Neural progenitor cell (in vitro differentiated cells): ENCODE data around the gene LEPR. TPM values are rescaled to one million over a fixed set of nuclear protein-coding genes. Genes with fewer than 3 reads are reported as not detected.

Experiments
- DNase-seq: peaks from one replicate; pipeline ENCODE4 v3.0.0-alpha.2; 2016; ENCODE audit warnings: low spot score
- H2AFZ ChIP-seq: fragments of 200-600 bp; sonication (generic); replicated peaks from 2 replicates; pipeline ENCODE4 v1.6.1; 2016; ENCODE audit warnings: antibody characterized with exemption
- H3F3A ChIP-seq: fragments of 200-600 bp; sonication (generic); 2 replicates; pipeline ENCODE4 v1.6.1; 2016; ENCODE audit warnings: antibody characterized with exemption, low read depth
- H3K27ac ChIP-seq: fragments of 200-600 bp; sonication (generic); 2 replicates; pipeline ENCODE4 v1.5.1; 2016; ENCODE audit warnings: mild to moderate bottlenecking
- H3K27me3 ChIP-seq: fragments of 200-600 bp; sonication (generic); 2 replicates; pipeline ENCODE4 v1.6.1; 2016; ENCODE audit warnings: mild to moderate bottlenecking, moderate library complexity
- H3K36me3 ChIP-seq: fragments of 200-600 bp; sonication (generic); 2 replicates; pipeline ENCODE4 v1.5.1; 2016
- H3K4me1 ChIP-seq: fragments of 200-600 bp; sonication (generic); 2 replicates; pipeline ENCODE4 v1.6.1; 2016; ENCODE audit warnings: mixed run types
- H3K4me2 ChIP-seq: fragments of 200-600 bp; sonication (generic); 2 replicates; pipeline ENCODE4 v1.6.1; 2016
- H3K4me3 ChIP-seq: fragments of 200-600 bp; sonication (generic); 2 replicates; pipeline ENCODE4 v1.5.1; 2016
- H3K79me2 ChIP-seq: fragments of 200-600 bp; sonication (generic); 2 replicates; pipeline ENCODE4 v1.6.1; 2016; ENCODE audit warnings: low read depth
- H3K9ac ChIP-seq: fragments of 200-600 bp; sonication (generic); 2 replicates; pipeline ENCODE4 v1.6.1; 2016
- H3K9me3 ChIP-seq: fragments of 200-600 bp; sonication (generic); 2 replicates; pipeline ENCODE4 v1.5.1; 2016; ENCODE audit warnings: low read depth
- H4K20me1 ChIP-seq: fragments of 200-600 bp; sonication (generic); 2 replicates; pipeline ENCODE4 v1.6.1; 2016; ENCODE audit warnings: low read depth
- H3K27ac Mint-ChIP-seq: 3 replicates; pipeline ENCODE4 v1.8.0; 2021; ENCODE audit warnings: mixed read lengths
- H3K27me3 Mint-ChIP-seq: 2 replicates; pipeline ENCODE4 v1.8.0; 2022; ENCODE audit warnings: low read depth, mild to moderate bottlenecking, inconsistent platforms, moderate library complexity, mixed read lengths; ENCODE audit not compliant: insufficient read depth
- H3K36me3 Mint-ChIP-seq: 3 replicates; pipeline ENCODE4 v1.8.0; 2021; ENCODE audit warnings: mixed read lengths
- H3K4me1 Mint-ChIP-seq: 3 replicates; pipeline ENCODE4 v1.8.0; 2021; ENCODE audit warnings: mixed read lengths
- H3K4me3 Mint-ChIP-seq: 3 replicates; pipeline ENCODE4 v1.8.0; 2021; ENCODE audit warnings: mild to moderate bottlenecking, moderate library complexity, mixed read lengths
- H3K9me3 Mint-ChIP-seq: 3 replicates; pipeline ENCODE4 v1.8.0; 2020; ENCODE audit warnings: mixed read lengths
- EZH2 ChIP-seq: fragments of 200-600 bp; sonication (generic); IDR thresholded peaks from 2 replicates; pipeline ENCODE4 v1.6.1; 2017; ENCODE audit warnings: antibody characterized with exemption, mild to moderate bottlenecking, moderate library complexity
- EZH2phosphoT487 ChIP-seq: fragments of 200-600 bp; sonication (generic); IDR thresholded peaks from 2 replicates; pipeline ENCODE4 v1.6.1; 2017; ENCODE audit warnings: antibody characterized with exemption
- total RNA-seq: library from RNA; depleted of rRNA; stranded (reverse); fragments of >200 nt; gene quantifications from 2 replicates; pipeline ENCODE4 v1.2.3, GENCODE V29; 2015; ENCODE audit warnings: low replicate concordance
- TF ChIP-seq, protein P1 (sequence below): fragments of 200-600 bp; sonication (generic); IDR thresholded peaks from 2 replicates; pipeline ENCODE4 v1.5.1; 2017; ENCODE audit warnings: antibody characterized with exemption, mild to moderate bottlenecking

Gene LEPR
- total RNA-seq, 1 donor from 2014 or later, result 15.2 TPM

DNA sequence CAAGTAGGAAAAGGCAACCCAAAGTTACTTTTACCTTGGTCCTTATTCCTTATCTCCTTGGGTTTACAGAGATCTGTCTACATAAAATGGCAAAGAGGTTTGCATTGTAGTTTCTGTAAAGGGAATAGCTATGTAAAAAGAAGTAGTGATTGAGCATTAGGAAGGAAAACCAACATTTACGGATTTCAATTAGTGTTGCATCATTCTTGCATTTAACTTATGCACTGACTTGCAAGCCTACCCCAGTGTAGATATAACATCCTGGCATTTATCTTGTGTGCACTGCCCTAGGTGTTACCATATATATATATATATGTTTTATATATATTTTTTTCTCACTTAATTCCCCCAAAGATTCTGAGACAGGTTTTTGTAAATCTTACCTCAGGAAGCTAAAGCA is 3.7 kb upstream of the LEPR start:
- Mint-ChIP-seq H3K4me3 (no peak overlapping the region), H3K36me3 (no peaks in the 10 kb centered on the region), H3K27ac (no peak overlapping the region), H3K4me1 (peaks cover 11% of the 10 kb centered on the region), H3K27me3 (no peaks in the 10 kb centered on the region), H3K9me3 (no peaks in the 10 kb centered on the region)
- TF ChIP-seq, protein P1, sequence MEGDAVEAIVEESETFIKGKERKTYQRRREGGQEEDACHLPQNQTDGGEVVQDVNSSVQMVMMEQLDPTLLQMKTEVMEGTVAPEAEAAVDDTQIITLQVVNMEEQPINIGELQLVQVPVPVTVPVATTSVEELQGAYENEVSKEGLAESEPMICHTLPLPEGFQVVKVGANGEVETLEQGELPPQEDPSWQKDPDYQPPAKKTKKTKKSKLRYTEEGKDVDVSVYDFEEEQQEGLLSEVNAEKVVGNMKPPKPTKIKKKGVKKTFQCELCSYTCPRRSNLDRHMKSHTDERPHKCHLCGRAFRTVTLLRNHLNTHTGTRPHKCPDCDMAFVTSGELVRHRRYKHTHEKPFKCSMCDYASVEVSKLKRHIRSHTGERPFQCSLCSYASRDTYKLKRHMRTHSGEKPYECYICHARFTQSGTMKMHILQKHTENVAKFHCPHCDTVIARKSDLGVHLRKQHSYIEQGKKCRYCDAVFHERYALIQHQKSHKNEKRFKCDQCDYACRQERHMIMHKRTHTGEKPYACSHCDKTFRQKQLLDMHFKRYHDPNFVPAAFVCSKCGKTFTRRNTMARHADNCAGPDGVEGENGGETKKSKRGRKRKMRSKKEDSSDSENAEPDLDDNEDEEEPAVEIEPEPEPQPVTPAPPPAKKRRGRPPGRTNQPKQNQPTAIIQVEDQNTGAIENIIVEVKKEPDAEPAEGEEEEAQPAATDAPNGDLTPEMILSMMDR, result no peak
- TF ChIP-seq EZH2 (no peak), EZH2phosphoT487 (no peak)
- DNase-seq, result no peak
- peaks cover 4% of the 10 kb centered on the region for H4K20me1 ChIP-seq
- H3K9ac ChIP-seq, result no peak overlapping the region
- H3K4me2 ChIP-seq, result no peak overlapping the region
- no peak overlapping the region for H3K4me3 ChIP-seq
- no peak overlapping the region for H3K27ac ChIP-seq
- peaks cover 8% of the 10 kb centered on the region for H3K4me1 ChIP-seq
- H3K27me3 ChIP-seq, result no peaks in the 10 kb centered on the region
- no peaks in the 10 kb centered on the region for H3K9me3 ChIP-seq
- H3K79me2 ChIP-seq, result peaks cover 8% of the 10 kb centered on the region
- no peaks in the 10 kb centered on the region for H3K36me3 ChIP-seq
- H2AFZ ChIP-seq, result no peak overlapping the region
- peaks cover 27% of the 10 kb centered on the region for H3F3A ChIP-seq

DNA sequence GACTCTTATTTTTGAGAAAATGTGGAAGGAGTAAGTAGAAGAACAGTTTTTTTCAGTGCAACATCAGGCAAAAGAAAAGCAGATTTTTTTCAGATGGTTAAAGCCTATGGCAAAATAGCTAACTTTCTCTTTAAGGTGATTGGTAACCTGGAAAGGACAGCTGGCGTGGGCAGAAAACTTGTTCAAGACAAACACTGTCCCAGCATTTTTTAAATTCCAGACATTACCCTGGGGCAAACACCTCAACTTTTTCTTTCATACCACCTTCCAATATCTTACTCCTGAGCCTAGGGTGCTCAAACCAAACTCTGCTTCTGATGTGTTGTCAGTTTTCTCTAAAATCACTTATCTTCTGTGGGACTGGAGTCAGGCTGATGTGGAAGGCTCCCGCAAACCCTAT is 2.7 kb upstream of the LEPR start:
- no peaks in the 10 kb centered on the region for H3K9me3 ChIP-seq
- peaks cover 18% of the 10 kb centered on the region for H3K79me2 ChIP-seq
- Mint-ChIP-seq H3K4me1 (peaks cover 11% of the 10 kb centered on the region), H3K36me3 (no peaks in the 10 kb centered on the region), H3K27ac (no peak overlapping the region), H3K4me3 (no peak overlapping the region), H3K9me3 (no peaks in the 10 kb centered on the region), H3K27me3 (no peaks in the 10 kb centered on the region)
- H4K20me1 ChIP-seq, result peaks cover 13% of the 10 kb centered on the region
- no peak overlapping the region for H3K27ac ChIP-seq
- H3K9ac ChIP-seq, result no peak overlapping the region
- H3K4me2 ChIP-seq, result no peak overlapping the region
- no peaks in the 10 kb centered on the region for H3K36me3 ChIP-seq
- TF ChIP-seq EZH2, result no peak
- TF ChIP-seq, protein P1, result no peak
- TF ChIP-seq EZH2phosphoT487, result no peak
- peaks cover 15% of the 10 kb centered on the region for H3K4me1 ChIP-seq
- no peak for DNase-seq
- no peak overlapping the region for H3K4me3 ChIP-seq
- no peak overlapping the region for H2AFZ ChIP-seq
- H3F3A ChIP-seq, result peaks cover 29% of the 10 kb centered on the region
- H3K27me3 ChIP-seq, result no peaks in the 10 kb centered on the region

DNA sequence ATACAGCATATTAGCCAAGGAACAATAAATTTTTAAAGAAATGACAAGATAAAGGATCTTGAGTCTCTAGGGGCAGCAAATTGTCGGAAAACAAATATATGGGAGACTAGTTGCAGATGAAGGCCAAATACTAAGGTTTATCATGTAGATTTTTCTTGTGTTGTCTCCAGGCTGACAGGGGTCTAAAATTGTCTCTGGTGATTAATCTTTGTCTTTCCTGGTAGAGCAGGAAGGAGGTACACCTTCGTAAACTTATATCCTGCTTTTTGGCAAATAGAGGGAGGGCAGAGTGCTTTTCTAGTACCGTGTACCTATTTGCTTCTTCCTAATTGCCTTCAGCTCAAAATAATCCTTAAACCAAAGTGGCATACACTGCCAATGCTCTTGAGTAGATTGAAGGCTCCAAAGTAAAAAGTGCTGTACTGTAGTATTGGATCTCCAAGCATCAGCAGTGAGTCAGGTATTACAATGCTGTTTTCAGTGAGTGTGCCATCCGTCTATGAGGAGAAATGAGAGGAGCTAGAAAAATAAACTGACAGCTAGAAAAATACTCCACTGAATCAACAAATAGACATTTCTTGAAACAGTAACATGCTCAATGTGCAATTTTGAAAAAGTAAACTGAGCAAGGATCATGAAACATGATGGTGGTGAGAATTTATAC is 1.8 kb upstream of the LEPR start:
- Mint-ChIP-seq H3K4me3 (peak overlapping the region; percentile 94), H3K4me1 (peaks cover 11% of the 10 kb centered on the region), H3K36me3 (no peaks in the 10 kb centered on the region), H3K9me3 (no peaks in the 10 kb centered on the region), H3K27me3 (no peaks in the 10 kb centered on the region), H3K27ac (no peak overlapping the region)
- no peak overlapping the region for H3K9ac ChIP-seq
- peak overlapping the region; percentile 91 for H2AFZ ChIP-seq
- no peak overlapping the region for H3K4me3 ChIP-seq
- no peak for DNase-seq
- H4K20me1 ChIP-seq, result peaks cover 13% of the 10 kb centered on the region
- peaks cover 29% of the 10 kb centered on the region for H3F3A ChIP-seq
- H3K79me2 ChIP-seq, result peaks cover 27% of the 10 kb centered on the region
- TF ChIP-seq, protein P1, result no peak
- no peak for TF ChIP-seq EZH2phosphoT487
- TF ChIP-seq EZH2, result no peak
- H3K9me3 ChIP-seq, result no peaks in the 10 kb centered on the region
- H3K27me3 ChIP-seq, result no peaks in the 10 kb centered on the region
- H3K4me1 ChIP-seq, result peaks cover 15% of the 10 kb centered on the region
- H3K27ac ChIP-seq, result no peak overlapping the region
- no peaks in the 10 kb centered on the region for H3K36me3 ChIP-seq
- H3K4me2 ChIP-seq, result no peak overlapping the region
